HCT116 (cell line): ENCODE results near the gene USH1C. TPM values are rescaled to one million over a fixed set of nuclear protein-coding genes. Genes with fewer than 3 reads are reported as not detected.

Experiments
- ATAC-seq: fragments of 200-7000 bp; cut with Tn5 transposase; 2 replicates; pipeline ENCODE4 v1.9.1; 2020; ENCODE audit warnings: mild to moderate bottlenecking, moderate library complexity
- BruUV-seq: library from RNA; stranded (reverse); fragments of 400-500 nt; replicated peaks from 2 replicates; lab custom pipeline; 2021; lab: Mats Ljungman, UMichigan
- CTCF ChIA-PET: fragments of 300-600 bp; sonication (Branson Sonifier 250); formaldehyde crosslinking; loops from one replicate; lab custom pipeline; 2021; ENCODE audit warnings: antibody characterized with exemption; lab: Charles Lee
- POLR2A ChIA-PET: fragments of 300-600, 350-600 bp; sonication (Branson Sonifier 250); formaldehyde crosslinking; loops from one replicate; lab custom pipeline; 2021; ENCODE audit warnings: antibody characterized with exemption; lab: Charles Lee
- RAD21 ChIA-PET, 2 experiments: fragments of 300-600 bp; sonication (Branson Sonifier 250); formaldehyde crosslinking; loops; one replicate each; lab custom pipeline; 2023; ENCODE audit warnings: low total read pairs in 2 of 2; ENCODE audit not compliant: uncharacterized antibody in 2 of 2, unreplicated experiment in 2 of 2, low non-redundant PET in 1 of 2; lab: Charles Lee
- DNase-seq: peaks from one replicate; pipeline ENCODE4 v3.0.0-alpha.2; 2010; ENCODE audit warnings: low read depth, low spot score
- H2AFZ ChIP-seq: fragments of 200-600 bp; shearing (Covaris generic), sonication (generic); 2 replicates; pipeline ENCODE4 v1.6.1; 2017; ENCODE audit warnings: low read depth, mixed run types, mixed read lengths, antibody characterized with exemption, low read length; ENCODE audit not compliant: poor library complexity, severe bottlenecking
- H3K27ac ChIP-seq: 2 replicates; pipeline ENCODE4 v1.5.1; 2012; ENCODE audit warnings: low read depth, low read length
- H3K27me3 ChIP-seq: fragments of 200-600 bp; sonication (generic); 2 replicates; pipeline ENCODE4 v1.6.1; 2016; ENCODE audit warnings: mixed run types, low read length, mixed read lengths; ENCODE audit not compliant: insufficient read depth
- H3K36me3 ChIP-seq, 2 experiments: fragments of 200-500 bp in 1 of 2; fragments of 200-600 bp in 1 of 2; sonication (Bioruptor generic) in 1 of 2; sonication (generic) in 1 of 2; 2 replicates each; pipeline versions ENCODE4 v1.5.1 to v1.6.1; 2014 to 2016; ENCODE audit warnings: low read length in 2 of 2, inconsistent platforms in 1 of 2, mixed read lengths in 1 of 2, mixed run types in 1 of 2; ENCODE audit not compliant: insufficient read depth in 2 of 2, control insufficient read depth in 1 of 2
- H3K4me1 ChIP-seq, 2 experiments: fragments of 200-600 bp in 1 of 2; sonication (generic) in 1 of 2; 2 replicates each; pipeline versions ENCODE4 v1.5.1 to v1.6.1; 2012 to 2017; ENCODE audit warnings: low read length in 2 of 2, inconsistent platforms in 1 of 2, mild to moderate bottlenecking in 1 of 2, mixed read lengths in 1 of 2, mixed run types in 1 of 2, moderate library complexity in 1 of 2; ENCODE audit not compliant: insufficient read depth in 2 of 2, control insufficient read depth in 1 of 2
- H3K4me2 ChIP-seq: fragments of 200-600 bp; sonication (generic); 2 replicates; pipeline ENCODE4 v1.6.1; 2017; ENCODE audit warnings: mixed run types, low read length, mixed read lengths
- H3K4me3 ChIP-seq, 2 experiments: fragments of 200-600 bp in 1 of 2; sonication (generic) in 1 of 2; replicated peaks in 1 of 2; 2 replicates each; pipeline ENCODE4 v1.5.1; 2011 to 2016; ENCODE audit warnings: low read length in 2 of 2, control low read depth in 1 of 2, low read depth in 1 of 2, mild to moderate bottlenecking in 1 of 2, mixed read lengths in 1 of 2, mixed run types in 1 of 2
- H3K79me2 ChIP-seq: fragments of 200-600 bp; sonication (generic); 2 replicates; pipeline ENCODE4 v1.6.1; 2017; ENCODE audit warnings: mild to moderate bottlenecking, mixed run types, low read length, moderate library complexity, mixed read lengths; ENCODE audit not compliant: insufficient read depth
- H3K9ac ChIP-seq: fragments of 200-600 bp; sonication (generic); 2 replicates; pipeline ENCODE4 v1.6.1; 2016; ENCODE audit warnings: low read length, mixed read lengths
- H3K9me2 ChIP-seq: fragments of 200-600 bp; sonication (generic), shearing (Covaris generic); 2 replicates; pipeline ENCODE4 v1.6.1; 2017; ENCODE audit warnings: mixed run types, mild to moderate bottlenecking, moderate library complexity; ENCODE audit not compliant: insufficient read depth
- H3K9me3 ChIP-seq, 2 experiments: fragments of 200-500 bp in 1 of 2; fragments of 200-600 bp in 1 of 2; sonication (Bioruptor generic) in 1 of 2; sonication (generic) in 1 of 2; 2 replicates each; pipeline ENCODE4 v1.6.1; 2014 to 2017; ENCODE audit warnings: low read length in 2 of 2, mixed read lengths in 2 of 2, inconsistent platforms in 1 of 2, low read depth in 1 of 2, mild to moderate bottlenecking in 1 of 2, mixed run types in 1 of 2, moderate library complexity in 1 of 2; ENCODE audit not compliant: control insufficient read depth in 1 of 2, insufficient read depth in 1 of 2
- H4K20me1 ChIP-seq: fragments of 200-600 bp; sonication (generic), shearing (Covaris generic); 2 replicates; pipeline ENCODE4 v1.6.1; 2017; ENCODE audit warnings: mixed run types, mild to moderate bottlenecking, moderate library complexity; ENCODE audit not compliant: insufficient read depth
- CBX3 ChIP-seq: IDR thresholded peaks from 2 replicates; pipeline ENCODE4 v1.6.1; 2012; ENCODE audit warnings: low read depth
- CEBPB ChIP-seq: IDR thresholded peaks from 2 replicates; pipeline ENCODE4 v1.6.1; 2012; ENCODE audit warnings: low read depth
- CTCF ChIP-seq, 3 experiments: fragments of 200-600 bp in 1 of 3; sonication (generic) in 1 of 3; IDR thresholded peaks in 2 of 3; conservative IDR thresholded peaks in 1 of 3; 2 replicates each; pipeline ENCODE4 v1.5.1; 2012 to 2017; ENCODE audit warnings: low read depth in 2 of 3, low read length in 2 of 3, antibody characterized with exemption in 1 of 3, borderline replicate concordance in 1 of 3, control low read depth in 1 of 3, mild to moderate bottlenecking in 1 of 3, mixed read lengths in 1 of 3, mixed run types in 1 of 3, moderate library complexity in 1 of 3; ENCODE audit not compliant: insufficient read depth in 1 of 3
- EGR1 ChIP-seq: IDR thresholded peaks from 2 replicates; pipeline ENCODE4 v1.6.1; 2012; ENCODE audit warnings: low read depth
- EZH2phosphoT487 ChIP-seq: fragments of 200-600 bp; IDR thresholded peaks from 2 replicates; pipeline ENCODE4 v1.6.1; 2018; ENCODE audit warnings: antibody characterized with exemption, borderline replicate concordance
- MAX ChIP-seq: IDR thresholded peaks from 2 replicates; pipeline ENCODE4 v1.6.1; 2012
- POLR2A ChIP-seq: IDR thresholded peaks from 2 replicates; pipeline ENCODE4 v1.7.0; 2011; ENCODE audit warnings: borderline replicate concordance; ENCODE audit not compliant: insufficient read depth, insufficient read length; ENCODE audit errors: extremely low read depth
- POLR2AphosphoS5 ChIP-seq: IDR thresholded peaks from 2 replicates; pipeline ENCODE4 v1.6.1; 2011; ENCODE audit warnings: mild to moderate bottlenecking, low read depth, low read length, moderate library complexity
- RAD21 ChIP-seq: IDR thresholded peaks from 2 replicates; pipeline ENCODE4 v1.6.1; 2012; ENCODE audit warnings: low read depth, mild to moderate bottlenecking
- REST ChIP-seq: IDR thresholded peaks from 2 replicates; pipeline ENCODE4 v1.6.1; 2012; ENCODE audit warnings: low read depth
- SIN3A ChIP-seq: IDR thresholded peaks from 2 replicates; pipeline ENCODE4 v1.6.1; 2012; ENCODE audit warnings: low read depth
- SP1 ChIP-seq: IDR thresholded peaks from 2 replicates; pipeline ENCODE4 v1.6.1; 2012; ENCODE audit warnings: low read depth
- SRF ChIP-seq: IDR thresholded peaks from 2 replicates; pipeline ENCODE4 v1.6.1; 2012; ENCODE audit warnings: low read depth
- TCF7L2 ChIP-seq: IDR thresholded peaks from 2 replicates; pipeline ENCODE4 v1.7.0; 2011; ENCODE audit warnings: borderline replicate concordance, inconsistent platforms; ENCODE audit not compliant: insufficient read depth, insufficient read length; ENCODE audit errors: extremely low read depth
- ZBTB33 ChIP-seq: IDR thresholded peaks from 2 replicates; pipeline ENCODE4 v1.6.1; 2011; ENCODE audit warnings: mild to moderate bottlenecking, low read length, moderate library complexity; ENCODE audit not compliant: insufficient replicate concordance; ENCODE audit errors: extremely low read depth
- ZFX ChIP-seq: fragments of 450-650 bp; IDR thresholded peaks from 2 replicates; pipeline ENCODE4 v1.6.1; 2017
- intact Hi-C: fragments of 100-400 bp; cut with micrococcal nuclease; formaldehyde crosslinking; loops from 2 replicates; pipeline ENCODE4 v1.10.0; 2022
- total RNA-seq: library from RNA; stranded (reverse); gene quantifications from one replicate; pipeline ENCODE4 v1.2.1, GENCODE V29; 2021; ENCODE audit not compliant: unreplicated experiment

USH1C gene
- total RNA-seq, 1 experiment from 2014 or later = 13.4 TPM

GRCh38 chr11:17506314-17506713 lies 37.9 kb downstream of the USH1C start:
- POLR2A ChIA-PET = no interaction called here
- no peak overlapping the region for H3K9ac ChIP-seq

More at GRCh38 chr11:17506314-17506713, 37.9 kb downstream of the USH1C start:
- no peak overlapping the region; the same call in 1 of the 2 replicates for H3K4me2 ChIP-seq
- DNase-seq (no peak), ATAC-seq (no peak)
- H3K36me3 ChIP-seq = no peaks in the 10 kb centered on the region
- no peaks in the 10 kb centered on the region for H4K20me1 ChIP-seq
- no peaks in the 10 kb centered on the region for H3K9me2 ChIP-seq
- no peak overlapping the region for H3K27ac ChIP-seq
- CTCF ChIA-PET = interaction anchor here (0.9 to 1.3 kb wide), 5 partner anchors 13 to 122 kb away, joined by 3 to 6 read pairs (median 4); partner anchors contain the start of genes KCNJ11 and USH1C
- no peaks in the 10 kb centered on the region for H3K9me3 ChIP-seq
- no peaks in the 10 kb centered on the region for H3K79me2 ChIP-seq
- H2AFZ ChIP-seq = no peak overlapping the region
- no peaks in the 10 kb centered on the region for H3K27me3 ChIP-seq
- intact Hi-C loops = loop anchor here (10.0 kb wide), 1 partner anchor 562 kb away; no protein-coding TSS in a partner anchor
- RAD21 ChIA-PET = interaction anchor here in 1 of 2 experiments (1.4 kb wide), 1 partner anchor 123 kb away, joined by 3 read pairs; no protein-coding TSS in a partner anchor
- BruUV-seq = no TSS peak
- no peak for TF ChIP-seq CEBPB
- TF ChIP-seq ZBTB33 = no peak
- no peak for TF ChIP-seq SRF
- no peak for TF ChIP-seq ZFX
- TF ChIP-seq CTCF (IDR thresholded peaks at IDR 0.05 in 2 of 3, conservative IDR thresholded peaks at IDR 0.05 in 1 of 3; ENCODE audit: borderline replicate concordance in 1 of 3, insufficient read depth in 1 of 3, low read depth in 2 of 3, low read length in 2 of 3) = no peak
- TF ChIP-seq SP1 = no peak
- no peak for TF ChIP-seq CBX3
- no peak for TF ChIP-seq SIN3A
- TF ChIP-seq POLR2A = no peak
- TF ChIP-seq RAD21 = no peak
- no peak for TF ChIP-seq EGR1
- TF ChIP-seq EZH2phosphoT487 = no peak
- TF ChIP-seq REST = no peak
- no peak for TF ChIP-seq TCF7L2
- no peak for TF ChIP-seq POLR2AphosphoS5
- no peak for TF ChIP-seq MAX
- H3K4me1 ChIP-seq = peaks cover 5 to 12% of the 10 kb centered on the region in 2 experiments; a peak in 3 of 4 replicates
- no peak overlapping the region for H3K4me3 ChIP-seq
